ENCODE results near the gene ICA1.

Gene ICA1

GRCh38 chr7:8176370-8177081 lies 85.4 kb downstream of the ICA1 start:
- no peak for TF ChIP-seq CTCF (IDR thresholded peaks at IDR 0.05; ENCODE audit: low read depth, low read length, missing control alignments)
- DNase-seq (ENCODE audit: extremely low read depth, low read depth), result no peak
- H3K4me3 ChIP-seq (replicated peaks; ENCODE audit: low read depth, low read length), result no peak overlapping the region

GRCh38 chr7:8175929-8176369 lies 86.0 kb downstream of the ICA1 start:
- no peak for TF ChIP-seq CTCF (IDR thresholded peaks at IDR 0.05; ENCODE audit: low read depth, low read length, missing control alignments)
- DNase-seq (ENCODE audit: extremely low read depth, low read depth), result no peak
- no peak overlapping the region for H3K4me3 ChIP-seq (replicated peaks; ENCODE audit: low read depth, low read length)

- TF ChIP-seq CTCF (IDR thresholded peaks at IDR 0.05; ENCODE audit: low read depth, low read length, missing control alignments), result no peak
- DNase-seq (ENCODE audit: extremely low read depth, low read depth), result no peak
These were observed 89.3 kb downstream of the ICA1 start for GRCh38 chr7:8172372-8173354.

GRCh38 chr7:8169171-8169570 lies 92.8 kb downstream of the ICA1 start:
- no peak for TF ChIP-seq CTCF (IDR thresholded peaks at IDR 0.05; ENCODE audit: low read depth, low read length, missing control alignments)
- no peak for DNase-seq (ENCODE audit: extremely low read depth, low read depth)
- H3K4me3 ChIP-seq (replicated peaks; ENCODE audit: low read depth, low read length), result no peak overlapping the region

More at GRCh38 chr7:8172372-8173354, 89.3 kb downstream of the ICA1 start:
- no peak overlapping the region for H3K4me3 ChIP-seq (replicated peaks; ENCODE audit: low read depth, low read length)

GRCh38 chr7:8168336-8168735 lies 93.6 kb downstream of the ICA1 start:
- no peak overlapping the region for H3K4me3 ChIP-seq (replicated peaks; ENCODE audit: low read depth, low read length)
- no peak for DNase-seq (ENCODE audit: extremely low read depth, low read depth)
- TF ChIP-seq CTCF (IDR thresholded peaks at IDR 0.05; ENCODE audit: low read depth, low read length, missing control alignments), result no peak

- TF ChIP-seq CTCF (IDR thresholded peaks at IDR 0.05; ENCODE audit: low read depth, low read length, missing control alignments), result no peak
- DNase-seq (ENCODE audit: extremely low read depth, low read depth), result no peak
- H3K4me3 ChIP-seq (replicated peaks; ENCODE audit: low read depth, low read length), result no peak overlapping the region
These were observed 96.8 kb downstream of the ICA1 start for GRCh38 chr7:8165150-8165549.

Data from HFF-Myc (cell line).